PC-3 (cell line): Measurements from ENCODE around the gene NPR2.

Experiments
- CTCF ChIP-seq: fragments of 300-600 bp; sonication (generic); conservative IDR thresholded peaks from 2 replicates; pipeline ENCODE4 v1.5.1; 2017; ENCODE audit warnings: antibody characterized with exemption, low read depth, mild to moderate bottlenecking, low read length
- EZH2 ChIP-seq: fragments of 300-600 bp; sonication (generic); IDR thresholded peaks from one replicate; pipeline ENCODE4 v1.6.1; 2017; ENCODE audit warnings: antibody characterized with exemption, mild to moderate bottlenecking, low read length; ENCODE audit not compliant: unreplicated experiment
- EZH2phosphoT487 ChIP-seq: fragments of 300-600 bp; sonication (generic); IDR thresholded peaks from 2 replicates; pipeline ENCODE4 v1.6.1; 2018; ENCODE audit warnings: mild to moderate bottlenecking, antibody characterized with exemption, low read length, borderline replicate concordance

- TF ChIP-seq CTCF (no peak), EZH2 (no peak), EZH2phosphoT487 (no peak)
Observed at GRCh38 chr9:35856206-35856605, 64.8 kb downstream of the NPR2 start.
